K562 (cell line): ENCODE measurements around the gene CRABP2. TPM values are rescaled to one million over a fixed set of nuclear protein-coding genes. Genes with fewer than 3 reads are reported as not detected.

ENCODE experiments used
- CBX3 ChIP-seq, 2 experiments: IDR thresholded peaks; 1 replicate in 1 of 2; 2 replicates in 1 of 2; pipeline ENCODE4 v1.6.1; 2012; ENCODE audit warnings: inconsistent platforms in 2 of 2, low read length in 2 of 2, borderline replicate concordance in 1 of 2, control low read depth in 1 of 2
- CREM ChIP-seq: IDR thresholded peaks from 2 replicates; pipeline ENCODE4 v1.6.1; 2014; ENCODE audit warnings: antibody characterized with exemption, low read depth
- GTF2F1 ChIP-seq: IDR thresholded peaks from 2 replicates; pipeline ENCODE4 v1.6.1; 2011; ENCODE audit warnings: low read depth, low read length, improper control_type of control experiment
- RHOXF2B ChIP-seq: fragments of 250-450 bp; sonication (Bioruptor Pico); conservative IDR thresholded peaks from 2 replicates; pipeline ENCODE4 v1.5.1; 2021
- TBP ChIP-seq: optimal IDR thresholded peaks from 2 replicates; pipeline ENCODE3; 2011; ENCODE audit warnings: low read depth, low read length, improper control_type of control experiment
- ZNF324 ChIP-seq: fragments of 250-450 bp; sonication (Bioruptor Pico); IDR thresholded peaks from 2 replicates; pipeline ENCODE4 v1.4.0; 2020; ENCODE audit warnings: mild to moderate bottlenecking
- ZNF77 ChIP-seq: fragments of 250-450 bp; sonication (Bioruptor Pico); IDR thresholded peaks from 2 replicates; pipeline ENCODE4 v1.5.0; 2020
- polyA plus RNA-seq, 8 experiments: library from polyadenylated mRNA; depleted of rRNA in 4 of 8; stranded (reverse) in 5 of 8; unstranded in 3 of 8; fragments of >200 nt; fragmentation: Nextera tagmentation in 2 of 8; fragmentation: Illumina TruSeq in 1 of 8; extraction: Ambion mirVana in 2 of 8; extraction: Trizol in 1 of 8; gene quantifications; 2 replicates each; pipeline versions ENCODE4 v1.2.1 to v1.2.3, GENCODE V29; 2011 to 2014; ENCODE audit warnings: inconsistent platforms in 1 of 8, missing spikeins in 1 of 8
- total RNA-seq, 7 experiments: library from RNA; depleted of rRNA in 6 of 7; stranded (reverse); fragments of >200 nt in 6 of 7; fragmentation: Illumina TruSeq in 2 of 7; extraction: Trizol in 2 of 7; gene quantifications; 2 replicates each; pipeline versions ENCODE4 v1.2.1 to v1.2.3, GENCODE V29; 2011 to 2021; ENCODE audit warnings: low replicate concordance in 1 of 7
- TF ChIP-seq, protein P1 (sequence below): fragments of 250-450 bp; sonication (Bioruptor Pico); IDR thresholded peaks from 2 replicates; pipeline ENCODE4 v1.5.0; 2020; ENCODE audit warnings: mild to moderate bottlenecking, borderline replicate concordance
- TF ChIP-seq, protein P2 (sequence below): conservative IDR thresholded peaks from 2 replicates; pipeline ENCODE4 v1.6.1; 2011; ENCODE audit warnings: low read depth, mild to moderate bottlenecking, low read length; ENCODE audit not compliant: control insufficient read depth
- TF ChIP-seq, protein P3 (sequence below): sonication (generic); formaldehyde crosslinking; IDR thresholded peaks from 2 replicates; pipeline ENCODE4 v1.8.0; 2022; ENCODE audit warnings: mild to moderate bottlenecking, missing genetic modification reagents
- TF ChIP-seq, protein P4 (sequence below): sonication (generic); formaldehyde crosslinking; IDR thresholded peaks from 2 replicates; pipeline ENCODE4 v1.8.0; 2022; ENCODE audit warnings: mild to moderate bottlenecking, missing genetic modification reagents
- TF ChIP-seq, protein P5 (sequence below): fragments of 450-650 bp; IDR thresholded peaks from 2 replicates; pipeline ENCODE4 v1.7.1; 2018; ENCODE audit warnings: mild to moderate bottlenecking, low read depth; ENCODE audit not compliant: partially characterized antibody
- TF ChIP-seq, protein P6 (sequence below): fragments of 250-450 bp; sonication (Bioruptor Pico); IDR thresholded peaks from 2 replicates; pipeline ENCODE4 v1.5.1; 2021; ENCODE audit warnings: mild to moderate bottlenecking
- TF ChIP-seq, protein P7 (sequence below): fragments of 450-650 bp; conservative IDR thresholded peaks from 2 replicates; pipeline ENCODE4 v1.6.1; 2016; ENCODE audit warnings: missing genetic modification characterization, low read depth, mild to moderate bottlenecking, missing compliant biosample characterization, moderate library complexity

The CRABP2 gene
- total and polyA plus RNA-seq, 9 of the 15 experiments (the other 6 are each of a cell fraction or from before 2014, with no cell fraction given): 0.30 to 2.5 (median 0.82) TPM

DNA sequence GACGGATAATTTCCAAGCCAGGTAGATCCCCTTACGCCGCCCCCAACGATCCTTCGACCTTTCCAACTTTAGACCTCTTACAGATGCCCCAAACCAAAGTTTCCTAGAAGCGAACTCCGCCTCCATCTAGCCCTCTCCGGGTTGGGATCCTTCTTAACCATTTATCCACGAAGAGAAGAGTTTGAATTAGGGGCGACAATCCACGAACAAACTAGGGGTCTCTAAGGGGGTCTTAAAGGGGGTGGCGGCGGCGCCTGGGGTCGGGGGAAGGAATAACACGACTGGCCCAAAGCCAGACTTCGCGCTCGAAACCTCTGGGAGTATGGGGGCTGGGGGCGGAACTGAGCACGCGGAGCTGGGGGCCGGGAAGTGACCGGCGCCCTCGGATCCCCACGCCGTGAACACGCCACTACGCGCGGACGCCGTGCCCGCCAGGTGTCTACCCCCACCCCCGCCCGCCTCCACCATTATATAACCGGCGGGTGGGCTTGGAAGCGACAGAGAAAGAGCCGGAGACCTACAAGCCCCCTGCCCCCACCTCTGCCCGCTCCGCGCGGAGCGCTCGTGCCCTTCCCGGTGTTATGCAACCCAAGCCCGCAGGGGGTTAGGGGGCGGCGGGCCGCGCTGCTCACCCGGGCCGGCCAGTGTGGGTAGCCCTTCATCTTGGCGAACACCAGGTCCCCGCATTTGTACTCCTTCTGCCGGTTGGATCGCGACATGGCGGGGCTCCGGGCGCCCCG lies 45.5 kb upstream of the CRABP2 start (continued):
- TF ChIP-seq, protein P1, sequence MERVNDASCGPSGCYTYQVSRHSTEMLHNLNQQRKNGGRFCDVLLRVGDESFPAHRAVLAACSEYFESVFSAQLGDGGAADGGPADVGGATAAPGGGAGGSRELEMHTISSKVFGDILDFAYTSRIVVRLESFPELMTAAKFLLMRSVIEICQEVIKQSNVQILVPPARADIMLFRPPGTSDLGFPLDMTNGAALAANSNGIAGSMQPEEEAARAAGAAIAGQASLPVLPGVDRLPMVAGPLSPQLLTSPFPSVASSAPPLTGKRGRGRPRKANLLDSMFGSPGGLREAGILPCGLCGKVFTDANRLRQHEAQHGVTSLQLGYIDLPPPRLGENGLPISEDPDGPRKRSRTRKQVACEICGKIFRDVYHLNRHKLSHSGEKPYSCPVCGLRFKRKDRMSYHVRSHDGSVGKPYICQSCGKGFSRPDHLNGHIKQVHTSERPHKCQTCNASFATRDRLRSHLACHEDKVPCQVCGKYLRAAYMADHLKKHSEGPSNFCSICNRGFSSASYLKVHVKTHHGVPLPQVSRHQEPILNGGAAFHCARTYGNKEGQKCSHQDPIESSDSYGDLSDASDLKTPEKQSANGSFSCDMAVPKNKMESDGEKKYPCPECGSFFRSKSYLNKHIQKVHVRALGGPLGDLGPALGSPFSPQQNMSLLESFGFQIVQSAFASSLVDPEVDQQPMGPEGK (CRISPR knock-in tag): no peak
- TF ChIP-seq GTF2F1: no peak
- peak; percentile 8; the same call in 1 of the 2 replicates for TF ChIP-seq CREM
- TF ChIP-seq TBP: peak; percentile 19
- TF ChIP-seq, protein P2, sequence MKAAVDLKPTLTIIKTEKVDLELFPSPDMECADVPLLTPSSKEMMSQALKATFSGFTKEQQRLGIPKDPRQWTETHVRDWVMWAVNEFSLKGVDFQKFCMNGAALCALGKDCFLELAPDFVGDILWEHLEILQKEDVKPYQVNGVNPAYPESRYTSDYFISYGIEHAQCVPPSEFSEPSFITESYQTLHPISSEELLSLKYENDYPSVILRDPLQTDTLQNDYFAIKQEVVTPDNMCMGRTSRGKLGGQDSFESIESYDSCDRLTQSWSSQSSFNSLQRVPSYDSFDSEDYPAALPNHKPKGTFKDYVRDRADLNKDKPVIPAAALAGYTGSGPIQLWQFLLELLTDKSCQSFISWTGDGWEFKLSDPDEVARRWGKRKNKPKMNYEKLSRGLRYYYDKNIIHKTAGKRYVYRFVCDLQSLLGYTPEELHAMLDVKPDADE: 0 out of 2 replicates have a peak, but pooled peaks have one; percentile 14
- TF ChIP-seq, protein P3, sequence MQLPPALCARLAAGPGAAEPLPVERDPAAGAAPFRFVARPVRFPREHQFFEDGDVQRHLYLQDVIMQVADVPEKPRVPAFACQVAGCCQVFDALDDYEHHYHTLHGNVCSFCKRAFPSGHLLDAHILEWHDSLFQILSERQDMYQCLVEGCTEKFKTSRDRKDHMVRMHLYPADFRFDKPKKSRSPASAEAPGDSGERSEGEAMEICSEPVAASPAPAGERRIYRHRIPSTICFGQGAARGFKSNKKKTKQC (CRISPR knock-in tag): 0 out of 2 replicates have a peak, but pooled peaks have one; percentile 36
- TF ChIP-seq, protein P4, sequence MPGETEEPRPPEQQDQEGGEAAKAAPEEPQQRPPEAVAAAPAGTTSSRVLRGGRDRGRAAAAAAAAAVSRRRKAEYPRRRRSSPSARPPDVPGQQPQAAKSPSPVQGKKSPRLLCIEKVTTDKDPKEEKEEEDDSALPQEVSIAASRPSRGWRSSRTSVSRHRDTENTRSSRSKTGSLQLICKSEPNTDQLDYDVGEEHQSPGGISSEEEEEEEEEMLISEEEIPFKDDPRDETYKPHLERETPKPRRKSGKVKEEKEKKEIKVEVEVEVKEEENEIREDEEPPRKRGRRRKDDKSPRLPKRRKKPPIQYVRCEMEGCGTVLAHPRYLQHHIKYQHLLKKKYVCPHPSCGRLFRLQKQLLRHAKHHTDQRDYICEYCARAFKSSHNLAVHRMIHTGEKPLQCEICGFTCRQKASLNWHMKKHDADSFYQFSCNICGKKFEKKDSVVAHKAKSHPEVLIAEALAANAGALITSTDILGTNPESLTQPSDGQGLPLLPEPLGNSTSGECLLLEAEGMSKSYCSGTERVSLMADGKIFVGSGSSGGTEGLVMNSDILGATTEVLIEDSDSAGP (CRISPR knock-in tag): no peak
- TF ChIP-seq, protein P5, sequence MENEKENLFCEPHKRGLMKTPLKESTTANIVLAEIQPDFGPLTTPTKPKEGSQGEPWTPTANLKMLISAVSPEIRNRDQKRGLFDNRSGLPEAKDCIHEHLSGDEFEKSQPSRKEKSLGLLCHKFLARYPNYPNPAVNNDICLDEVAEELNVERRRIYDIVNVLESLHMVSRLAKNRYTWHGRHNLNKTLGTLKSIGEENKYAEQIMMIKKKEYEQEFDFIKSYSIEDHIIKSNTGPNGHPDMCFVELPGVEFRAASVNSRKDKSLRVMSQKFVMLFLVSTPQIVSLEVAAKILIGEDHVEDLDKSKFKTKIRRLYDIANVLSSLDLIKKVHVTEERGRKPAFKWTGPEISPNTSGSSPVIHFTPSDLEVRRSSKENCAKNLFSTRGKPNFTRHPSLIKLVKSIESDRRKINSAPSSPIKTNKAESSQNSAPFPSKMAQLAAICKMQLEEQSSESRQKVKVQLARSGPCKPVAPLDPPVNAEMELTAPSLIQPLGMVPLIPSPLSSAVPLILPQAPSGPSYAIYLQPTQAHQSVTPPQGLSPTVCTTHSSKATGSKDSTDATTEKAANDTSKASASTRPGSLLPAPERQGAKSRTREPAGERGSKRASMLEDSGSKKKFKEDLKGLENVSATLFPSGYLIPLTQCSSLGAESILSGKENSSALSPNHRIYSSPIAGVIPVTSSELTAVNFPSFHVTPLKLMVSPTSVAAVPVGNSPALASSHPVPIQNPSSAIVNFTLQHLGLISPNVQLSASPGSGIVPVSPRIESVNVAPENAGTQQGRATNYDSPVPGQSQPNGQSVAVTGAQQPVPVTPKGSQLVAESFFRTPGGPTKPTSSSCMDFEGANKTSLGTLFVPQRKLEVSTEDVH: no peak
- TF ChIP-seq, protein P6, sequence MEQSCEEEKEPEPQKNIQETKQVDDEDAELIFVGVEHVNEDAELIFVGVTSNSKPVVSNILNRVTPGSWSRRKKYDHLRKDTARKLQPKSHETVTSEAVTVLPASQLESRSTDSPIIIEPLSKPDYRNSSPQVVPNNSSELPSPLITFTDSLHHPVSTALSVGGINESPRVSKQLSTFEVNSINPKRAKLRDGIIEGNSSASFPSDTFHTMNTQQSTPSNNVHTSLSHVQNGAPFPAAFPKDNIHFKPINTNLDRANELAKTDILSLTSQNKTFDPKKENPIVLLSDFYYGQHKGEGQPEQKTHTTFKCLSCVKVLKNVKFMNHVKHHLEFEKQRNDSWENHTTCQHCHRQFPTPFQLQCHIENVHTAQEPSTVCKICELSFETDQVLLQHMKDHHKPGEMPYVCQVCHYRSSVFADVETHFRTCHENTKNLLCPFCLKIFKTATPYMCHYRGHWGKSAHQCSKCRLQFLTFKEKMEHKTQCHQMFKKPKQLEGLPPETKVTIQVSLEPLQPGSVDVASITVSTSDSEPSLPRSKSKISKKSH: no peak
- TF ChIP-seq ZNF77 (CRISPR knock-in tag): no peak
- no peak for TF ChIP-seq ZNF324
- no peak for TF ChIP-seq CBX3 (IDR thresholded peaks at IDR 0.05; ENCODE audit: borderline replicate concordance in 1 of 2, low read length in 2 of 2)
- TF ChIP-seq, protein P7, sequence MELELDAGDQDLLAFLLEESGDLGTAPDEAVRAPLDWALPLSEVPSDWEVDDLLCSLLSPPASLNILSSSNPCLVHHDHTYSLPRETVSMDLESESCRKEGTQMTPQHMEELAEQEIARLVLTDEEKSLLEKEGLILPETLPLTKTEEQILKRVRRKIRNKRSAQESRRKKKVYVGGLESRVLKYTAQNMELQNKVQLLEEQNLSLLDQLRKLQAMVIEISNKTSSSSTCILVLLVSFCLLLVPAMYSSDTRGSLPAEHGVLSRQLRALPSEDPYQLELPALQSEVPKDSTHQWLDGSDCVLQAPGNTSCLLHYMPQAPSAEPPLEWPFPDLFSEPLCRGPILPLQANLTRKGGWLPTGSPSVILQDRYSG: no peak
- TF ChIP-seq RHOXF2B (CRISPR knock-in tag): no peak
